Esophagus muscularis mucosa (tissue), 4 donors: Measurements from ENCODE around the gene TM7SF2. TPM values are rescaled to one million over a fixed set of nuclear protein-coding genes. Genes with fewer than 3 reads are reported as not detected.

ENCODE experiments used
- DNase-seq: peaks from one replicate; pipeline ENCODE4 v3.0.0-alpha.2; 2017; ENCODE audit errors: extremely low spot score
- H3K27ac ChIP-seq, 4 donors: fragments of 200-600 bp; sonication (generic); replicated peaks in 1 of 4; 1 replicate in 3 of 4; 2 replicates in 1 of 4; pipeline ENCODE4 v1.5.1; 2016 to 2019; ENCODE audit warnings: mild to moderate bottlenecking in 1 of 4
- H3K27me3 ChIP-seq, 4 donors: fragments of 200-600 bp; sonication (generic); one replicate each; pipeline versions ENCODE4 v1.5.1 to v1.6.0; 2016 to 2019
- H3K36me3 ChIP-seq, 4 donors: fragments of 200-600 bp; sonication (generic); one replicate each; pipeline ENCODE4 v1.5.1; 2016 to 2019
- H3K4me1 ChIP-seq, 4 donors: fragments of 200-600 bp; sonication (generic); one replicate each; pipeline ENCODE4 v1.5.1; 2016 to 2019
- H3K4me3 ChIP-seq, 4 donors: fragments of 200-600 bp; sonication (generic); 1 replicate in 2 of 4; 2 replicates in 2 of 4; pipeline ENCODE4 v1.5.1; 2016 to 2019; ENCODE audit warnings: mild to moderate bottlenecking in 4 of 4, moderate library complexity in 1 of 4
- H3K9me3 ChIP-seq, 4 donors: fragments of 200-600 bp; sonication (generic); 1 replicate in 3 of 4; 2 replicates in 1 of 4; pipeline ENCODE4 v1.5.1; 2016 to 2019
- EP300 ChIP-seq: sonication (generic); formaldehyde crosslinking; IDR thresholded peaks from one replicate; pipeline ENCODE4 v1.6.1; 2017; ENCODE audit warnings: antibody characterized with exemption
- POLR2A ChIP-seq: fragments of 450-650 bp; IDR thresholded peaks from one replicate; pipeline ENCODE4 v1.6.1; 2017; ENCODE audit warnings: antibody characterized with exemption, moderate library complexity, mild to moderate bottlenecking, low read depth
- POLR2AphosphoS5 ChIP-seq, 2 donors: sonication (generic); formaldehyde crosslinking; IDR thresholded peaks; one replicate each; pipeline ENCODE4 v1.6.1; 2017; ENCODE audit warnings: antibody characterized with exemption in 2 of 2
- WGBS: methylation state at CpG from one replicate; pipeline ENCODE4 v1.1.5; 2018; 5-methylcytosine and 5-hydroxymethylcytosine counted together
- intact Hi-C: fragments of 100-400 bp; cut with DNase I; formaldehyde crosslinking; loops from one replicate; pipeline ENCODE4 v1.15.1; 2023
- total RNA-seq, 4 donors: library from RNA; depleted of rRNA; stranded (reverse); fragments of >200 nt; gene quantifications; one replicate each; pipeline versions ENCODE4 v1.1.0 to v1.2.1, GENCODE V29; 2016
- TF ChIP-seq, protein P1 (sequence below), 3 experiments: fragments of 200-600 bp in 2 of 3; fragments of 450-650 bp in 1 of 3; sonication (generic) in 2 of 3; IDR thresholded peaks; one replicate each; pipeline ENCODE4 v1.5.1; 2017 to 2019; ENCODE audit warnings: antibody characterized with exemption in 3 of 3, mild to moderate bottlenecking in 2 of 3, moderate library complexity in 1 of 3

TM7SF2 gene
- total RNA-seq, 4 donors from 2014 or later = 8.8 to 17.2 (median 12.1) TPM

DNA sequence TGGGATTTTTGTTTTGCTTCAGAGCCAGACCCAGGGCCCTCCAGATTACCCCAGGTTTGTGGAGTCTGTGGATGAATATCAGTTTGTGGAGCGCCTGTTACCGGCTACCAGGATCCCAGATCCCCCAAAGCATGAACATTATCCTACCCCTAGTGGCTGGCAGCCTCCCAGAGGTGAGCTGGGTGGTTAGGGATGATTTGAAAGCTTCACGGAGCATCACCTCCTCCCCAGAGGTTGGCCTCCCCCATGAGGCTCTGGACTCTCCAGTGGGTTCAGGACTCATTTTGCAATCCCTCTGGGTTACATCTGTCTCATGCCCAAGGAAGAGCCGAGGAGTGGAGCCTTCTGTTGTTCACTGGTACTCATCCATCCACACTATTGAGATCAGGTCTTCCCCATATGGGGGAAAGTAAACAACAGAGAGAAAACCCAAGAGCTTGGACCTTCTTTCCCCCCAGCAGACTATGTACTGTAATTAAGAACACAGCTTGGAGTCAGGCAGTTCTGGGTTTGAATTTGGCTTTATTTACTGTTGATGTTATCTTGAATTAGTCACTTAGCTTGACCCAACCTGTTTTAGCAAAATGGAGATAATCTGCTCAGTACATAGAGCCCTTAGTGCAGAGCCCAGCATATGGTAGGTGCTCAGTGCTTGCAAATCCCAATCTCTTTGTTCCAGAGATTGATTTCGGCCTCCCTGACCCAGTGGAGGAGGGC is 13.0 kb downstream of the TM7SF2 start:
- no peak for DNase-seq
- 85% methylated on average over 4 of the region's 5 CpGs for WGBS
- no peaks in the 10 kb centered on the region for H3K27me3 ChIP-seq

DNA sequence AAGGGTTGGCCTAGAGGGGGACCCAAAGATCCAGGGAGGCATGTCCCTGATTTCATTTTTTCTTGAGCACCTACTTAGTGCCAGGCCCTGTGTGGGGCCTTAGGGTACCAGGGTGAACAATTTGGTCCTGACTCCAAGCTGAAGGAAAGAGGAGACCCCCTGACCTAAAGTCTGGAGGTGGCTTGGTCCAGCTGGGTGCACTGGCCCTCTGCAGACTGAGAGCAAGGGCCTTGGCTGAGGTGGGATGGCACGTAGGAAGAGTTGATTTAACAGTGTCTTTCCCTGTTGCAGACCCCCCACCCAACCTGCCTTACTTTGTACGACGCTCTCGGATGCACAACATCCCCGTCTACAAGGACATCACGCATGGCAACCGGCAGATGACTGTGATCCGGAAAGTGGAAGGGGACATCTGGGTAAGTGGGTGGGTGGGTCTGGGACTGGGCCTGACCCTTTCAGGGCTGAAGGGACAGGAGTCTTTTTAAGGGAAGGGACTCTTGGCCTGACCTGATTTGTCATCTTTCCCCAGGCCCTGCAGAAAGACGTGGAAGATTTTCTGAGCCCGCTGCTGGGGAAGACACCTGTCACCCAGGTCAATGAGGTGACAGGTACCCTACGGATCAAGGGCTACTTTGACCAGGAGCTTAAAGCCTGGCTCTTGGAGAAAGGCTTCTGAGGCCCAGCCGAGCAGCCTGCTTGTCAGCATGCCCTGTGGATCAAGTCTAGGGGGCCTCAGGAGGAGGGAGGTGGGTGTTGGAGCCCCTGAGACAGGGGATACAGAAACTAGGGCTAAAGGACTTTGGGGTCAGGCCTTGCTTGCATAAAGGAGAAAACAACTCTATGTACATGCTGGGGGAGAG is 13.8 kb downstream of the TM7SF2 start:
- H3K4me1 ChIP-seq = peaks cover 20 to 33% (median 30%) of the 10 kb centered on the region in 4 donors
- H3K9me3 ChIP-seq = no peaks in the 10 kb centered on the region
- H3K4me3 ChIP-seq = no peak overlapping the region
- H3K27me3 ChIP-seq = no peaks in the 10 kb centered on the region
- no peak overlapping the region for H3K27ac ChIP-seq
- TF ChIP-seq EP300 (no peak), POLR2A (no peak), POLR2AphosphoS5 (IDR thresholded peaks at IDR 0.05) (no peak)
- TF ChIP-seq, protein P1, sequence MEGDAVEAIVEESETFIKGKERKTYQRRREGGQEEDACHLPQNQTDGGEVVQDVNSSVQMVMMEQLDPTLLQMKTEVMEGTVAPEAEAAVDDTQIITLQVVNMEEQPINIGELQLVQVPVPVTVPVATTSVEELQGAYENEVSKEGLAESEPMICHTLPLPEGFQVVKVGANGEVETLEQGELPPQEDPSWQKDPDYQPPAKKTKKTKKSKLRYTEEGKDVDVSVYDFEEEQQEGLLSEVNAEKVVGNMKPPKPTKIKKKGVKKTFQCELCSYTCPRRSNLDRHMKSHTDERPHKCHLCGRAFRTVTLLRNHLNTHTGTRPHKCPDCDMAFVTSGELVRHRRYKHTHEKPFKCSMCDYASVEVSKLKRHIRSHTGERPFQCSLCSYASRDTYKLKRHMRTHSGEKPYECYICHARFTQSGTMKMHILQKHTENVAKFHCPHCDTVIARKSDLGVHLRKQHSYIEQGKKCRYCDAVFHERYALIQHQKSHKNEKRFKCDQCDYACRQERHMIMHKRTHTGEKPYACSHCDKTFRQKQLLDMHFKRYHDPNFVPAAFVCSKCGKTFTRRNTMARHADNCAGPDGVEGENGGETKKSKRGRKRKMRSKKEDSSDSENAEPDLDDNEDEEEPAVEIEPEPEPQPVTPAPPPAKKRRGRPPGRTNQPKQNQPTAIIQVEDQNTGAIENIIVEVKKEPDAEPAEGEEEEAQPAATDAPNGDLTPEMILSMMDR (IDR thresholded peaks at IDR 0.05) = no peak
- peaks cover 58 to 71% (median 69%) of the 10 kb centered on the region in 4 donors for H3K36me3 ChIP-seq
- intact Hi-C loops = no loop called here
- no peak for DNase-seq
- WGBS = 86% methylated on average over 11 of the region's 12 CpGs

More for the DNA sequence above, 13.0 kb downstream of the TM7SF2 start:
- Histone ChIP-seq H3K4me1 (peaks cover 23 to 38% (median 32%) of the 10 kb centered on the region in 4 donors), H3K27ac (no peak overlapping the region), H3K36me3 (peaks cover 51 to 71% (median 69%) of the 10 kb centered on the region in 4 donors), H3K4me3 (no peak overlapping the region), H3K9me3 (no peaks in the 10 kb centered on the region)
- intact Hi-C loops = no loop called here
- TF ChIP-seq POLR2A (no peak), POLR2AphosphoS5 (IDR thresholded peaks at IDR 0.05) (no peak), EP300 (no peak)
- TF ChIP-seq, protein P1 (IDR thresholded peaks at IDR 0.05) = no peak

DNA sequence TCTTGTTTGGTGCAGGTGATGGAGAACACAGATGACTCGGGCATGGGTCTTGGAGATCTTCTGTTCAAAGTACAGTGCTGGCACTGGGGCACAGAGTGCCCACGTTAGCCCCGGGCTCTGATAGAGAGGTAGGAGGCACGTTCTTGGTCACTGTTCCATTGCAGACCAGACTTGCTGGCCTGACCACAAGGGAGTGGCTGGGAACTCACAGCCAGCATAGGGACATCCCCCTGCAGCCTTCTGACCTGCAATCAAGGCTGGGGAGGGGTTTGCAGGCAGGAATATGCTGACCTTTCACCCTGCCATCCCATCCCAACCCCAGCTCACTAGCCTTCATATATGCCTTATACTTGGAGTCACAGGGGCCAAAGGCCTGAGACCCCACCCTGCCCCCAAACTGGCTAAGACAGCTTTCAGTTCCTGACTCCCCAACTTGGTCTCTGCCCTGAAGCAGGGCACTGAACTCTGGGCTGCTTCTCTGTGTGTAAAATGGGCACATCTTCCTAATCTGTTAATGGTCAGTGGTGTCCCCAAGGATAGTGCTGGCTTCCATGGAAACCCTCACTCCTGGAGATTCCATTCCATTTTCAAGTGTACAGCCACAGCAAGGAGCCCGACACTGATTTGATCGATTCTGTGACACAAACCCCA is 15.1 kb downstream of the TM7SF2 start:
- WGBS = 85% methylated on average over 4 of the region's 6 CpGs
- H3K36me3 ChIP-seq = peaks cover 64 to 77% (median 75%) of the 10 kb centered on the region in 4 donors

DNA sequence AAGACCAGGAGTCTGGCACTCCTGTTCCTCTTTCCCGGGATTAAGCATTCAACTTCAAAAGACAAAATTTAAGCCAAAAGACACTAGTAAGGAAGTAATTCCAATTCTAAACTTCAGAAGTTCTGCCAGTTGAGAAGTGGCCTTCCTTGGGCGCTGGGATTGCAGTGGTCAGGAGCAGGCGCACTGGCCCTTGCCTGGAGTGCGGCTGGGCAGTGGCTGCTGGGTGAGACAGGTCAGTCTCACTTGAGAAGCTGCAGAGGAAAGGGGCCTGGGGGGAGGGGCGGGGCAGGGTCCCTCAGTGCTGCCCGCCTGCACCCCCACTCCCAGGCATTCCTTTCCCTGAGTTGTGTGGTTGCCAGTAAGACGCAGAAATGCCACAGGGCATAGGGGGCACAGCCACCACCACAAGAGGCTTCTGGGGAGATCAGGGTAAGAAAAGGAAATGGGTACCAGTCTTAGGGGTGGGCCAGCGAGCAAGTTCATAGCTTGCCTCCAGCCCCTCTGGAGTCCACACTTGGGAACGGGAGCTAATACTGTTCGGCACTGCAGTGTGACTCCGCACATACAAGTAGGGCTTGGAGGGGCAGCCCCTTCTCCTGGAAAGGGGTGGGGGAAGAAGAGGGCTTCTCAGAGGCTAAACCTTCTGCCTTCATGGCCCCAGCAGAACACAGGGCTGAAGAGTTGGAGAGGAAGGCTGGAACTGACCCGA is 16.0 kb downstream of the TM7SF2 start:
- DNase-seq = no peak
- Histone ChIP-seq H3K36me3 (peaks cover 64 to 86% (median 84%) of the 10 kb centered on the region in 4 donors), H3K9me3 (no peaks in the 10 kb centered on the region), H3K4me1 (peaks cover 11 to 27% (median 23%) of the 10 kb centered on the region in 4 donors), H3K4me3 (no peak overlapping the region), H3K27me3 (no peaks in the 10 kb centered on the region), H3K27ac (no peak overlapping the region)
- intact Hi-C loops = no loop called here
- WGBS = 78% methylated on average over 12 of the region's 12 CpGs
- TF ChIP-seq POLR2AphosphoS5 (IDR thresholded peaks at IDR 0.05) (no peak), POLR2A (no peak), EP300 (no peak)
- TF ChIP-seq, protein P1 (IDR thresholded peaks at IDR 0.05) = no peak

More for the DNA sequence above, 15.1 kb downstream of the TM7SF2 start:
- H3K4me1 ChIP-seq = peaks cover 9 to 21% (median 19%) of the 10 kb centered on the region in 4 donors
- no peaks in the 10 kb centered on the region for H3K9me3 ChIP-seq
- no peaks in the 10 kb centered on the region for H3K27me3 ChIP-seq
- DNase-seq = no peak
- H3K27ac ChIP-seq = no peak overlapping the region
- intact Hi-C loops = no loop called here
- no peak overlapping the region for H3K4me3 ChIP-seq
- TF ChIP-seq, protein P1 (IDR thresholded peaks at IDR 0.05) = no peak
- TF ChIP-seq EP300 = no peak
- no peak for TF ChIP-seq POLR2AphosphoS5 (IDR thresholded peaks at IDR 0.05)
- no peak for TF ChIP-seq POLR2A
